HG02763 (cell line): Measurements from ENCODE around the gene AUTS2.

Source experiments
- ATAC-seq: cut with Tn5 transposase; IDR thresholded peaks from one replicate; pipeline ENCODE4 v1.9.1; 2021; ENCODE audit warnings: mild to moderate bottlenecking, moderate library complexity; ENCODE audit not compliant: unreplicated experiment

The AUTS2 gene

DNA sequence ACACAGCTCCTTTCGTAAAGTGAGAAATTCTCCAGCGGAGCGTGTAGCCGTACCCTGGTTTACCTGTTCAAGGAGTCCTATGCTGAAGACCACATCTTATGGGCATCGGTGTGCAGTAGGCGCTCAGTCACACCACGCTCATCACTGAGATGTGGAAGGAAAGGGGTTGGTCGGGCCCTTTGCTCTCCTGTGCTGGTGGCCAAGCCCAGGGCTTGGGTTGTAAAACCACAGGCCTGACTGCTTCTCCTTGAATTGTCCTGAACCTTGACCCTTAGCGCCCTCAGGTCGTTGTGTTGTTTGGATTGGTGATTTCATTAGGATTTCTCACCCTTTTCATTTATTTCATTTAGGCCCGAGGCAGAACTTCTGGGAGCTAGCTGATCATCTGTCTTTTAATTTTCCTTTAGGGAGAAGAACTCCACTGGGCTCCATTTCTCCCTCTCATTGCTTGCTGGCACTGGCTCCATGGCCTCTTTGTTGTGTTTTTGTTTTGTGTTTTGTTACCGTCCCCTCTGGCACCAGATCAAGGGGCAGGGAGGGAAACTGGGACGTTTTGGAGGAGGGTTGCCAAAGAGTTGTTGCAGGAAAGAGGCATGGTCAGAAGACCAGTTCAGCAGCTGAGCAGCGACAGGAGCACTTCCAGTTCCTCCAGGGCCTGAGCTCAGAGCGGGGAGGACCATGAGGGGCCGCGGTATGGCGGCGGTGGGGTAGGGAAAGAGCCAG lies 1022.2 kb downstream of the AUTS2 start:
- no peak for ATAC-seq

DNA sequence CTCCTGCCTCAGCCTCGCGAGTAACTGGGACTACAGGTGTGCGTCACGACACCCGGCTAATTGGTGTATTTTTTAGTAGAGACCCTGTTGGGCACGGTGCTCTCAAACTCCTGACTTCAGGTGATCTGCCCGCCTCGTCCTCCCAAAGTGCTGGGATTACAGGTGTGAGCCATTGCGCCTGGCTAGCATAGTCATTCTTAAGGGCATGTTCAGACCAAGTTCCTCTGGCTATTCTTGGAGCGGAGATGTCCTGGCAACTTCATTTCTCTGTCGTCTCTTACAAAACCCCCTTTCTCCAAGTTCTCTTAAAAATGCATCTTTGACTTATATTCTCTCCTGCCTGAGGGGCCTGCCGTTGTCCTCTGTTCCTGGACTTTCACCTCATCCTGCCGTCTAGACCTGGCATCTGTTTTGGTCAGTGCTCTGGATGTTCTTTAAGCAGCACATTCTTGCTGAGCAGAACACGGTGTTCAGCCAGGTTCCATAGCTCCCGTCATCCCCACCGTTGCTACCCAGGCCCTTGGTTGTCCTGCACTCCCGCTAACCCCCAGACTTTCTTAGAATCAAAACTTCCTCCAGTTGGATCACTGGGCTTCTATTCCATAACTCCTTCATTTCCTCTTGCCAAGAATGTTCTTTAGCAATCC lies 1023.8 kb downstream of the AUTS2 start:
- ATAC-seq = no peak

DNA sequence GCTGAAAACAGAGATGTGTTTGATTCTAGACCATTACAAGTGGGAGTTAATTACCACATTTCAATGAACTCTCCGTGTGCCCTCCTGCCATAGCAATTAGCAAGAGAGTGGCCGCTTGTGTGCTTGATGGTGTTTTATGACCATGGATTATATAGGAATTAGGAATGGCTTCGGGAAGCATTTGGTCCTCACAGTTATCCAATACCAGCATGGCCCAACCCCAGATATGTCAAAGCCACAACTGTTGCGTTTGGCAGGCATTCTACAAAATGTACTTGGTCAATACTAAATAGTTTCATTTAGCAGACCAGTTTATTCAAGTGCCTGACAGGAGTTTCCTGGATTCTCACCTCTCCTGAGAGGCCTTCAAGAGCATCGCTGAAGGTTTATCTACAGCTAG lies 1024.7 kb downstream of the AUTS2 start:
- ATAC-seq = no peak

DNA sequence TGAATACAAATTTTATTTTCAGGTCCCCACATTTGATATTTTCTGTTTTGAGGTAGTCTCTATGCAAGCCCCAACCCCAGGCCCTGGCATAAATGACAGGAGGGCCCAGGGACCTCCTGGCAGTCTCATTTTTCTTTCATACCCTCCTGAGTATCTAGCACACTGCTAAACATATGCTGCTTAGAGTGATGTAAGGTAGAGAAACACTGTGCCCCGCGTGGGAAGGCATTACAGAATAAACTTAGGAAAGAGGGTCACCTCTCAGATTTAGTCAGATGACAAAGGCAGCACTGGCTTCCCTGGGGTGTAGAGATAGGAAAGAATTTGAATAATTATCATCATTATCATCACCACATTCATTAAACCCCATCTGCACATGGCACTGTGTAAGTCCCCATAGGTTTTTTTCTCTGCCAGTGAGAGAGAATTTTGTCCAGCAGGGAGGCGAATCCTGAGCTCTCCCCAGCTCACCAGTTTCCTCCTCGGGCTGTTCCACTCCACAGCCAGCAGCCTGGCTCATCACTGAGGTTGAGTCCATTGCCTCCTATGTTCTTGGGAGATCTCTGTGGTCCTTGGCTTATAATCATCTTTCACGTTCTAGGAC lies 1026.3 kb downstream of the AUTS2 start:
- ATAC-seq = no peak

DNA sequence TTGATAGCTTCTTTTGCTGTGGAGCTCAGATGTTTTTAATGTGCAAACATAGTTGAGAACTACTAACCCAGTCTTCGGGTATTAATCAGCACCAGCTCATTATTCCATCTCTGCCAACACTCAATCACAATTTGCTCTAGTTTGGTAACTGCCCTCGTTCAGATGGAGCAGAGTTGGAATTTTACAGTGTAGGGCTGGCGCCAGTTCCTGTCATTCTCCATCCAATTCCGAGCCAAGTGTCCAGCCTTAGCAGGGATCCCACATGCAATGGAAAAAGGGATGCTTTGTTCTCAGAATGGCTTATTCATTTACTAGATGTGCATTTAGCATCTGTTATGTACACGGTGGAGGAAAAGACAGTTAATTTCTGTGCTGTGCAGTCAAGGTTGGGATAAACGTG lies 1029.2 kb downstream of the AUTS2 start:
- ATAC-seq = no peak

GRCh38 chr7:70630440-70630817 lies 1032.2 kb downstream of the AUTS2 start:
- ATAC-seq = no peak

DNA sequence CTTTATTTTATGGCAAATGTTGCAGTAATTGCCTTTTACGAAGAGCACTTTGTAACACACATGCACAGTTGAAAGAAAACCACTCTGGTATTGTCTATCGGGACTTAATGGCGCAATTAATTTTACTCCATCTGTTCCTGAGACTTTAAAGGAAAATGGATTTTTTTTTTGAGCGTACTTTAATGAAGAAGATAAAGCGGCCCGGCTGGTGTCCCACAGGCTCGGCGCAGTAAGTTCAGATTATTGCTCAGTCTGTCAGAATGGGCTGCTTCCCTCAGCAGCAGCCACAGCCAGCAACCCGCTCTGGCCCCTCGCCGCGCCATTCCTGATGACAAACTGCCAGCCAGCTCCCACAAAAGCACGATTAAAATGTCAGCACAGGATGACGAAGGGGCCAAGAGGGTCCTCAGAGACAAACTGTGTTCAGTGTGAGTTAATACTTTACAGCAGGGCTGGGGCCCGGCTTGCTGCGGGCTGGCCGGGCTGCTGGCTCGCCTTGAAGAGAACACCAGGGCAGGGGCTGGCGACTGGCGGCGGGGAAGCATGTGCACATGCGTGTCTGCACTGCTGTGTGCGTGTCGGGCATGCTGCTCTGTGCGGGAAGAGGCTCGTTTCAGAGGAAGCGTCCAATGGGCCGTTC lies 1032.7 kb downstream of the AUTS2 start:
- no peak for ATAC-seq

DNA sequence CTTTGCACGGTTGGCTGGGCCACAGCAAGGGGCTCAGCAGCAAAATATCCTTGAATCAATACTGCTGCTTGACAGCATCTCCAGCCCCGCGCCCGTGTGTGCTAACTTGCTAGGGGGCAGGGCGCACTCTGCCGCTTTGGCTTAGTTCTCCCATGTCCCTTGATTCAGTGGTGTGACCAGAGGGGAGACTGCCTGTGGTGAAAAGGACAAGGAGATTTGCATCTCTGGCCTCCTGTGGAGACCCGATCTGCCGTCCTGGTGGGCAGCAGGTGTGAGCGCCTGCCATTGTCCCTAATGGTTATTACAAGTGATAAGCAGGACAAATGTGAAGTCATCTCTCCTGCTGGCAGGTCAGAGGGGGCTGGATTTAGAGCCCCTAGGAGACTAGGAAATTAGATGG lies 1033.4 kb downstream of the AUTS2 start:
- no peak for ATAC-seq

- no peak for ATAC-seq
Measured at GRCh38 chr7:70632400-70632799, 1034.1 kb downstream of the AUTS2 start.

GRCh38 chr7:70634071-70634470 lies 1035.8 kb downstream of the AUTS2 start:
- ATAC-seq = no peak

GRCh38 chr7:70634610-70635068 lies 1036.4 kb downstream of the AUTS2 start:
- no peak for ATAC-seq

- ATAC-seq = no peak
Measured at GRCh38 chr7:70635633-70636032, 1037.4 kb downstream of the AUTS2 start.

DNA sequence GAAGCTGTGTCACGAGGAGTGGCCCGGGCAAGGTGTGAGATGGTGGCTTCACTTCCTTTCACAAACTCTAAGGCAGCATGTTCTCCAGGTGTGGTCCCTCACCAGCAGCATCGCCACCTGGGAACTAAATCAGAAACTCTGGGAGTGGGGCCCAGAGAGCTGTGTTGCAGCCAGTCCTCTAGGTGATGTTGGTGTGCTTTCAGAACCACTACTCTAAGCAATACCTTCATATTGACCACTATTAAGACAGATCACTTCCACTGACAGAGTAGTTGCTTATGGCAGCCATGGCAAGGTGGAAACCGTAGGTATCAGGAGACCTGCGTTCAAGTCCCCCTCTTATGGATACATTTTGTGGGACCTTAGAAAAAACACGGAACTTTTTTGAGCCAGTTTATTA lies 1037.9 kb downstream of the AUTS2 start:
- no peak for ATAC-seq

DNA sequence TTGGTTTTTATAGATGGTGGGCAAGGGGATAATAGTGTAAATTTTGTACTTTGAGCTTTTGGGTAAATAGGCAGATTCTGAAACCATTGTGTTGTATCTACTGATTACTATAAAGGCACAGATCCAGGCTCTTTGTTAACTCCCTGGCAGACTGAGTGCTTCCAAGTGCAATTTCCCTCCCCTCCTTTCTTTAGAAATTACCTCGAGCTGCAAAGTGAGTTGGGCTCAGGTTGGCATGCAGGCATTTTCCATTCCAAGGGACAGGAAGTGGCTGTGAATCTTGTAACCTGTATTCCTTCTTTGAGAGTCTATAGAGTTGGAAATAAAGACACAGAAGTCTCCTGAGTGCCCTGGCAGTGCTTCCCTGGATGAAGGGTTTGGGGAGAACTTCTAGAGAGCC lies 1039.5 kb downstream of the AUTS2 start:
- ATAC-seq = no peak

- no peak for ATAC-seq
Measured at GRCh38 chr7:70638158-70639107, 1040.2 kb downstream of the AUTS2 start.

DNA sequence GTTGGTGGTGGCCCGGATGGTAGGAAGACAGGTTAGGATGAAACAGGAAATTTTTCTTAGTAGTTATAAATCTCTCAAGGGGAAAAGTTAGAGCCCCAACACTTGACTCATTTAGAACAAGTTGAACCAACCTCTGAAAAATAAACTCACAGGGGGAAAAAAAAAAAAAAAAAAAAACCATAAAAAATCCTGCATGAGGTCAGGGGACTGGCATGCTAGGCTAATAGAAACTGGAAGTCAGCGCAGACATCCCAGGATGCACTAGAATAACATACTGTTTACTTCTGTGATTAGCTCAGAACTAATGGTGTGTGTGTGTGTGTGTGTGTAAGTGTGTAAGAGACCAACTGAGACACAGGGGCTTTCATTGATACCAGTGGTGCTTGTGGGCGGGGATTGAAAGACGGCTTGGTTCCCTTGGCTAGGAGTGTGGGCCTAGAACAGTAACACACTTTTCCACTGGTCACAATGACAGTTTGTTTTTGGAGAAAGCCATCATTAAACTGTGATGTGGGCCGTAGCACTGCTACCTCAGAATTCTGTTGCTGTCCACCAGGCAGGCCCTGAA lies 1042.1 kb downstream of the AUTS2 start:
- no peak for ATAC-seq

DNA sequence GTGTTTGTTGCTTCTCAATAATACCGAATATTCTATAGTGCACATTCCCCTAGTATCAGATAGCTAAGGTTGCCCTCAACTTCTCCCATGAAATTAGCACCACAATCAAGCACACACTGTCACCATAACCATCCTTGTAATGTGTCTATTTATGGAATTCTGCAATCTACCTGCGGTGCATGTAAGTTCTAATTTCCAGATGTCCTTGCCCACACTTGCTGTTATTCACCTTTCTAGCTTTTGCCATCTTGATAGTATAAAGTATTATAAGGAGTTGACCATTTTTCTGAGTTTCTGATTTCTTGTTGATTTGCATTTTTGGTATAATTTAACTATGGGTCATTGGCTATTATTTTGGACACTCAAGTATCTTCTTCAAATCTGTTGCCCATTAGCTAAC lies 1043.6 kb downstream of the AUTS2 start:
- ATAC-seq = no peak

GRCh38 chr7:70645279-70645678 lies 1047.0 kb downstream of the AUTS2 start:
- no peak for ATAC-seq

DNA sequence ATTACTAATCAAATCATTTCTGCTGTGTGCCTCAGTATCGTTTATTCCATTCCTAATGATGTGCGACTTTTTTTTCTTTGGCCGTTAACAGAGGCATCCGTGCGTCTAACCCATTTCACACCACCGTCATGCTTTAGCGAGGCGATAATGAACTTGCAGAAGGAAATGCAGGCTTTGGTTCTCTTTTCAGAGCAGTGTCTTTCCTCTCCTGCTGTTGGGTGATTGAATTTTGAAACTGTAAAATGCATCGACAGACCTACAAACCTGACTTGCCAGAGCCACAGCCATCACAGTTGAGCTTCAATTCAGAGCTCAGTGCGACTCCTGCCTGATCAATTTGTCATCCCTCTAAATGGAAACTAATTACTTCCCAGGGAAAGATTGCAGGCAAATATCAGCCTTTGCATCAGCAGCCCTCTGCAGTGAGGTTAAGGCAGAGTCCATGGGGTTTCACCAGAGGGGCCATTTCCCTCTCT lies 1047.6 kb downstream of the AUTS2 start:
- no peak for ATAC-seq

DNA sequence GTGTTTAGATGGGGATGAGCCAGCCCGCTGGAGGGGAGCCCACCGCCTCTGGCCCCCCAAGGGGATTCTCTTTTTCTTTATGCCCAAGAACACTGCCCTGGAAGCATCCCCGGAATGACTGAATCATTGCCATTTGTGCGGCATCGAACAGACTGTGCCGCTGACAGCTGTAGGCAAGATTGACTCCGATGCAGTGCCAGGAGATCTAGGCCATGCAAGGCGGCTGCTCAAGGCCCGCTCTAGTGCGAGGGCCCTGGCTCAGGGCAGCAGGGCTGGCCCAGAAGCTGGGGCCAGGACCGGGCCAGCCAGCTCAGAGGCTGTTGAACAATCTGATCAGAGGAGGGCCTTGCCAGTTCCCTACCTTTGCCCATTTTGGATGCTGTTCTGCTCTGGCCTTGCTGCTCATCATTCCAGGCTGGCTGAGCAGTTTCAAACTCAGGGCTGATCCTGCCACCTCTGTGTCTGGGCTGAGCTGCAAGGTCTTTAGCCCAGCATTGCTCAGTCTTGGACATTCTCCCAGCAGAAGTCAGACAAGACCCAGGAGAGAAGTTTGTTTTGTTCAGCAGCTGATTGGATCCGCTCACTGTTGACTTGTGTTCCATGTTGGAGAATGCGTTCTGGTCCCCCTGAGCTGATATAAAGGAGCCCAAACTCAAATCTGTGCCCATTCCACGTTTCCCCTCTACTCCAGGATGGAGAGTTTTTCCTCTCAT lies 1048.4 kb downstream of the AUTS2 start:
- ATAC-seq = no peak
